ENCODE results near the gene RAMAC.
"Not testable (repeated sequence)": the region's sequence is repeated elsewhere in the genome, so short reads cannot be mapped to it uniquely, and the experiment has no call there.

Gene RAMAC

DNA sequence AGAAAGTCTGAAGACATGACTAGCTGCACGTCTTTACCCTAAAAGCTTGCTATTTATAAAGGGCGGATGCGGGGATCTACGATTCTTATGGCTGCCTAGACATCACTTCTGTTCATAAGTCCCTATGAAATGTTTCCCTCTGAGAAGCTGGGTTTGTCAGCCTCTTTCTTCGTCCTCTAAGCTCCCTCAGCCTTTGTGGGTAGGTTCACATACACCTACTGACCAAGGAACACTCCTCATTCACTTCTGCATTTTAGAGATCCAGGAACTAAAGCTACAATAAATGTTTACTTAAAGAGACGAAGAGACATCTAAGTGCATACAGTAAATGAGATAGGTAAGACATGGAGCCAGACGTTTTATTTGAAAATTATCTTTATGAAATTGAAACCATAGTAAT is 16.7 kb upstream of the RAMAC start:
- no peak for DNase-seq

DNA sequence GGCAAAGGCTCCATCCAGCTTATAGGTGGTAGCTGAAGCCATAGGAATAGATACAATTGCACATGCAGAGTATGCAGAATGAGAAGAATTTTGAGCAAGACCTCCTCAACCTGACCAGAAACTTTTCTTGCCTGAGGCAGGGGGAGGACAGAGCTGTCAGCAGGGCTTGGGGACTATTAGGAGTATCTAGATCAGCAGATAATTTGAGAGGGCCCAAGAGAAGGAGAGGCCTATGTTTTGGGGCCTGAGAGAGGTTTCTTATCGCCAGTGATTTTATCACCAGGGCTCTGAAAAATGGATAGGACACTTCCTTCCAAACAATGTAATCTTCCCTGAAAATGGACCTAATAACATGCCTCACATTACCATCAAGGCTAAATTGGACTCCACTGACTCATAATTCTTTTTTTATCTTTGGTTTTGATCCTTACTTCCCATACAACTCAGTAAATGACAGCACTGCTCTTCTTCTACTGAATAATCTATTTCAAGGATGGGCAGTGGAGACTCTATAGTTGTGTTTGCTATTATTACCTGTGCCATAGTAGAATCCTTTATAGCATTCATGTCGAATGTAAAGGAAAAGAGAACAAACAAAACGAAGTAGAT is 15.8 kb upstream of the RAMAC start:
- DNase-seq, result no peak

DNA sequence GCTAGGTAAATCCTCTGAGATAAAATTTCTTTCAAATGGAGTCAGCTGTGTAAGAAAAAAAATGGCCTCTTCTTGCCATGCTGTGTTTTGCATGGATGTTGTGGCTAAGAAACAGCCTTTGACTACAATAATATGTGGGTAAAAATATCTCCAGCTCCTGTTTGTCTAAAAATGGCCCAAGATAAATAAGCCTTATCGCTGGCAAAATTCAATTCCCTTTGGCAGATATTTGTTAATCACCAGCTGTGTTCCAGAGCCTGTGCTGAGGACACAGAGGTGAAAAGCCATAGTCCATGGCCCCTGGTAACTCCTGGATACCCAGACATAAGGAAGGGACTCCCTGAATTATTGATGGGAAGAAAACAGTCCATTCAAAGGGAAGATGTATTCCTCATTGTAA is 15.3 kb upstream of the RAMAC start:
- no peak for DNase-seq

DNA sequence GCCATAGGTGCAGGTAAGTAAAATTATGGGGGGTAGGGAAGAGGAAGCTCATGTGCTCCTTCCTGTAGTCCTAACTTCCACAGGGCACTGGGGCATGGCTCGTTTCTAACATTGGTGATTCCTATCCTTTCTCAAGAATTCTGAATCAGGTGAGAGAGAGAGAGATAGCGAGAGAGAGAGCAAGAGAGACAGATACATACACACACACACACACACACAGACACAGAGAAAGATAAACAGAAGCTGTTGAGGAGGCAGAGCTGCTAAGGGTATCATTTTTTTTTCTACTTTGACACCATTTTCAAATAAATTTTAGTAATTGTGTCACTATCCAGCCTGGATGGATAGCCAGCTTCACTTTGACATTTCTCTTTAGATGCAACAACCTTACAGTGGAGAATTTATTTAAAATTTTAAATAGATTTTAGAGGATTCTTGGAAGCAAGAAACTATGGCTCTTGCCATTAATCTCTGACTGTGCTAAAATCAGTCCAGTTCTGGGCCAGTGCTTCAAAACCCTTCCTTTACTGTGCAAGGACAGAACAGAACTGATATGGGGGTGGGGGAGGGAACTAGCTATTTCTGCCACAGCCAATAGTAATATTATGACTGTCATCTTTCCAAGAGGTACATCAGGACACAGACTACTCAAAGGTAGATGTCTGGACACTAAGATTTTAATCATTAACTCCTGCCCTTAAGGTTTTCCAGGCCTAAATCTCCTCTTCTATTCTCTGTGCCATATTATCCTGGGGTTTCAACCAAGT is 14.6 kb upstream of the RAMAC start:
- no peak for DNase-seq

DNA sequence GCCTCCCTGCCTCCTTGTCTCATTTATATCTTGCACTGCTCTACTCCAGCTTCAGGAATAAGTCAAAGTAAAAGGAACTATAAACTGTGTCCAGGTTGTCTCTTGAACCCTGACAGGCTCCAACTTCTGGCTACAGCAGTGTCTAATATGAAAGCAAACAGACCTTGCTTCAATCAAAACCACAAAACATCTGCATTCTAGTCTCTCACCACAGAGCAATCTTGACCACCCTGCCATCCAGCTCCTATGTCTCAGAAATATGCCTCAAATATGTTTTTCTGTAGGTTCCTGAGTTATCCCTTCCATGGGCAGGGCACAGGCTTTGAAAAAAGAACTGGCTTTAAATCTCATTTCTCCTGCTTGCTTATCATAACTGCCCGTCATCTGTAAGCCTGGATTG is 13.0 kb upstream of the RAMAC start:
- DNase-seq, result no peak

DNA sequence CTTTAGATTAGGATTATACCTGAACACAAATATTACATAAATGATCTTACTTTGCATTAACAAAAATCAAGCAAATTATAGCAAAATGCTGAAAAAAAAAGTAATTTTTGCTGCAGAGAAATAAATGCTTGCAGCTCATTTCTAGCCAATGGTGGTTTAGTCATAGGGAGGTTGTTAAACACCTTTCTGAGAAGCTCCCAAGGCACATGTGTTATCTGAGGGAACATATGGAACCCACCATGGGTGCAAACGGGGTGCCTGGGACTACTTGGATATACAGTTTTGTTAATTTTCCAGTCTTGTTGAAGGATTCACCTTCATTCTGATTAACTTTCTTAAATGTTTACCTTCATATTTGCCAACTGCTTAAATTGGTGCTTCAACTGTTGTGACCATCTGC is 8.9 kb upstream of the RAMAC start:
- DNase-seq, result no peak

DNA sequence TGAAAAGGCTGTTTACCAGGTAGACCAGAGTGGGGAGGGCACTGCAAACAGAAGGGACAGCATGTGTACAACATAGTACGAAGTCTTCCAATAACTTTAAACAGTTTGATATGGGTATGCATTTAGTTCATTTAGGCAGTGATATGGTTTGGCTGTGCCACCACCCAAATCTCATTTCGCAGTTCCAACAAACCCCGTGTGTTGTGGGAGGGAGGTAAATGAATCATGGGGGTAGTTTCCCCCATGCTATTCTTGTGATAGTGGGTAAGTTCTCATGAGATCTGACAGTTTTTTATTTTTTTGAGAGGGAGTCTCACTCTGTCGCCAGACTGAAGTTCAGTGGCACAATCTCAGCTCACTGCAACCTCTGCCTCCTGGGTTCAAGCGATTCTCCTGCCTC is 7.6 kb upstream of the RAMAC start:
- no peak for DNase-seq

DNA sequence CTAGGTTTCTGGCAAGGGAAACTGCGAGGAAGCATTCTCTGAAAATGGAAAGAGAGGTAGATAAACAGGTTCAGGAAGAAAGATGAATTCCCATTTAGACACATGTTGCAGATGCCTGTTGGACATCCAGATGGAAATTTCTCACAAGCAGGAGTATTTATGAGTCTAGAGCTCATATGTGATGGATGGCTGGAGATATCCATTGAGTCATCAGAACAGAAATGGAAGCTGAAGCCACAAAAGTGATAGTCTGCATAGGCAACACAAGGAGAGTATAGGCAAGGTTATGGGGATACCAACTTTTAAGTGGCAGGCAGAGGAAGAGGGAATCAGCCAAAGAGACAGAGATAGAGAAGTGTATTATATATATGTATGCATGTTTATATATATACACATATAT is 6.3 kb upstream of the RAMAC start:
- DNase-seq, result no peak

DNA sequence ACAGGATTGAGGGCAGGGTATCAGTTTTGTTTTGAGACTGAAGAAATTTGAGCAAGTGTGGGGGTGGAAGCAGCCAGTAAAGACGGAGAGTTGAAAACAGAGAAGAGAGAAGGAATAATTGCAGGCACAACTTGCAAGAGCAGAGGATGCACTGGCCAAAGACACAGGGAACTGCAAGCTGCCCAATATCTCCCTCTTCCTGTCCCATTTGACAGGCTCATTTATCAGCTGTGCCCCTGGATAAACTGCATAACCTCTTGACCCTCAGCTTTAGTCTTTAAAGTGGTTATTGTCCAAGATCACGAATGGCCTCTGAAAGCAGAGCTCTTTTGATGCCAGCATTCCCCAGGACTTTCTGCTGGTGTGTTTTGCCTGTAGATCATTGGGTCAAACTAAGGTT is 5.0 kb upstream of the RAMAC start:
- DNase-seq, result no peak

DNA sequence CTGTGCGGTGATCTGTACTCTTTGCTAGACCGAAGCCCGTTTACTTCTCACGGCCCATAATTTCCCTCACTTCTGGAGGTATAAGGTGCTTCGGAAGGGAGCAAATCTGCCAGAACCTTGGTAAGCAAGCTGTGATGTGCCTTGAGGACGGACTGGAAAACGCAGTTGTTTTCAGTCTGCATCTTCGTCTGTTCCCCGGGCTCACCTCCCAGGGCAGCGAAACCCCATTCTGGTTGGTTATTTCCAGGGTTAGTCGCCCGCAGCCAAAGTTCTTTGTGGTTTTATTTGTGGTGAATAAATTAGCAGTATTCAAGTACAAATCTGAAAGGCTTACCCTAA is 401 bp downstream of the RAMAC start:
- no peak for DNase-seq

DNA sequence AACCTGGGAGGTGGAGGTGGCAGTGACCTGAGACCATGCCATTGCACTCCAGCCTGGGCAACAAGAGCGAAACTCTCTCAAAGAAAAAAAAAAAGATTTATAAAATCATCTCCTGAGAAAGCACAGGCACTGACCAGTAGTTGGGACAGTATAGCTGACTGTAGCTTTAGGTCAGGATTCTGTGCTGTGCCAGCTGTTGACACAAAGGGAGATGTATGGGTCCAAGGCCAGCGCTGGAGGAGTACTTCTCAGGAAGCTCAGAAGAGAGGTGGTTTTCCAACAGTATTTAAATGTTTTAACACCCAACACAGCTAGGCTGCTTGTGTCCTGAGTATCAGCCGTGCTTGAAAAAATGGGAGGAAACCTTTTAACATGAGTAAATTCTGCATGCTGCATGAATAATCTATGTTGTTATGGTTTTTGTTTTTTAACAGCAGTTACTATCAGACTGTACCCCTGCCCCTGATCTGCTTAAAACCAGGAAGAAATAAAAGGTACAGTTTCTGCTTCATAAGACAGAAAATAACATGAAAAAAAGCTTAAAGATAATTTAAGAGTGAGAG is 6.5 kb downstream of the RAMAC start:
- DNase-seq, result no peak

DNA sequence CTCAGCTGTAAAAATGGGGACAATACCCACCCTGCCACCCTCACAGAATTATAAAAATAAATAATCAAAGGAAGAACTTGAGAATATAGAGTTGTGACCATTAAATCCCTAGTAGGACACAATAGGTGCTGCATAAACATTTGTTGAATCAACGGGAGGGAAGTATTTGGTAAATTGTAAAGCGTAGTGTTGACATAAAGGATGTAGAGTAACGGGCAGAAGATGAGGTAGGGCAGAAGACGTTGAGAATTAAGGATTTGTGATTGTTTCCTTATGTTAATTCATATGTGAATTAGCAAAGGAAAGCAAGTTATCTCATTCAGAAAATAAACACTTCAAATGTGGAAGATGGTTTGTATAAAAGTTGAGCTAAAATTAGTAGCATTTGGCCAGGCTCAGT is 7.1 kb downstream of the RAMAC start:
- DNase-seq, result no peak

DNA sequence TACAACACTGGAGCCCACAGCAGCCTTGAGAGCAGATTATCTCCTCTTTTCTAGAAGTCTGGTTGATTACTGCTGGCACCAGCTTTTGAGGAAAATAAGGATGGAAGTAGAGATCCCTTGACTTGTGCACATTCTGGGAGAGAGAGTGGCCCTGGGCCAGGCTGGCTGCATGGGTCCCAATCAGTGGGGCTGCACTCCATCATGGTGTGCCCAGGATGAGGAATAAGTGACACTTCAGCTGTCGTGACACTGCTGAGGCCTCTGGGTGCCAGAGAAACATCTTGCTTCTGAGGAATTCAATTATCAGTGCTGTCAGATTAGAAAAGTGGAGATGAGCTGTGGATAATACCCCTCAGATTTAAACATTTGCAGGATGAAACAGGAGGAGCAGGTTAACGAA is 9.1 kb downstream of the RAMAC start:
- no peak for DNase-seq

DNA sequence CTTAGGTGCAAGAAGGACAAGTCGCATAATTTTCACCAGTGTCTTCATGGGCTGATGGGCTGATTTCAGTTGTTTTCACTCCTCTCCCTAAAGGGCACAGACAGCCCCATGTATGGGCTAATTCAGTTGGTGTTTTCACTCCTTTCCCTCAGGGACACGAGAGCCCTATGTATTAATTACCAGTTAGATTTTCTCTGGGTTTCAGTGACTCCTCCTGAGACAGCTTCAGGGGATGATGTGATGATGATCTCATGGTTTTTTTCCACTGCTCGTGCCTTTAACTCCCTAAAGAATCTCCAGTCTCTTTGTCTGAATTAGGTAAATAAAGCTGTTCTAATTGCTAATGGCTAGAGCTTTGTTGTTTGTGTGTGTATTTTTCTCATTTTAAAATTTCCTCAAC is 9.9 kb downstream of the RAMAC start:
- no peak for DNase-seq

DNA sequence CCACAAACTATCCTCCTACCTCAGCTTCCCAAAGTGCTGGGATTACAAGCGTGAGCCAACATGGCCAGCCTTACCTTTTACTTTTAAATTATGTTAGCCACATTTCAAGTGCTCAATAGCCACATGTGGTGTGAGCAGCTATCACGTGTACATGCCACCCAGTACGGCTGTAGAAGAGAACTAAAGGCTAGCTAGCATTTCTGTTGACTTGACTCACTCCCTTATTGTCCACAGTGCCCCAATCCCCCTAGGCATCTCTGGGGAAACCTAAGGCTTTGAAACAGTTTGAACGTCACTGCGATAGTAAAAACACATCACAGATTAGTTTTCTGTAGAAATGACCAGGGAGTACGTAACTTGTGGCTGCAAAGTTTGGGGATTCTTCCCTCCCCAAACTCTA is 13.4 kb downstream of the RAMAC start:
- DNase-seq, result no peak

DNA sequence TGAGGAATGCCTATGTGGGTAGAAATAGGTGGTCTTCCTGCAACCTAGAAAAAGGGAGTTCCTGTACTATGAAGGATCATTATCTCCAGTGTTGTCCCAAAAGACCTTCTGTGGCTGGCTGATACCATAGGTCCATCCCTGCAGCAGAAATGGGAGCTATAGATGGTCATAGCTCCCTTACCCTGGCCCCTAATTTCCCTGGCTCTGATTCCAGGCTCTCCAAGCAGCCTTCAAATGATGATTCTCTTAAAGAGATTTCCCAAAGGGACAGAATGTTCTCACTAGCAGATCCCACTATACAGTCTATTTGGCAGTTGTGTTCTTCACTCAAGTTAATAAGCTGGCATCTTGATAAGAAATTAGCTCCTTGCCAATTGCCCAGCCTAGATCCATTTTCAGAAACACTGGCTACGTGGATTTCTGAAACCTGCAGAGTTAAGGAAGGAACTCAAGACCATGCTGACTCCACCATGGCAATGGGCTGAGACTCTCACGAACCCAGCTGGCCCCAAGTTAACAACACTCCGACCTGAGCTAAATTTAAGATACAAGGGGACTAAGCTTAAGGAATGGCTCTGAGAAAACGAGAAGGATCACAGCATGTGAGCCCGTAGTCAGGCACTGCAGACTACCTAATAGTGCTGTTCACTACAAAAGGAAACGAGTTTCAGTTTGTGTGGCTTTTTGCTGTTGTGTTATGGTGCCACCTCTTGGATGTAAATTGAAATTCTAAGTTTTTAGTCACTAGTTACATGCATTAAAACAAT is 14.1 kb downstream of the RAMAC start:
- DNase-seq, result peak; percentile 25 to 68 (median 29)

DNA sequence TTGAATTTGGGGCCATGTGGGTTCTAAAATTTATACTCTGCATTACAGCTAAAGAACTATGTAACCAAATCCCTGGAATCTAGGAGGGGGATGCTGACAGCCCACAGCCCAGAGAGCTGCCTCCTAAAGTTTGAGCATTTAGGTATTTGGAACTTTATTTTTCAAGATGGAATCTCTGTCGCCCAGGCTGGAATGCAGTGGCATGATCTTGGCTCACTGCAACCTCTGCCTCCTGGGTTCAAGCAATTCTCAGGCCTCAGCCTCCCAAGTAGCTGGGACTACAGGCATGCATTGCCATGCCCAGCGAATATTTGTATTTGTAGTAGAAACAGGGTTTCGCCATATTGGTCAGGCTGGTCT is 14.6 kb downstream of the RAMAC start:
- not testable (repeated sequence) for DNase-seq

DNA sequence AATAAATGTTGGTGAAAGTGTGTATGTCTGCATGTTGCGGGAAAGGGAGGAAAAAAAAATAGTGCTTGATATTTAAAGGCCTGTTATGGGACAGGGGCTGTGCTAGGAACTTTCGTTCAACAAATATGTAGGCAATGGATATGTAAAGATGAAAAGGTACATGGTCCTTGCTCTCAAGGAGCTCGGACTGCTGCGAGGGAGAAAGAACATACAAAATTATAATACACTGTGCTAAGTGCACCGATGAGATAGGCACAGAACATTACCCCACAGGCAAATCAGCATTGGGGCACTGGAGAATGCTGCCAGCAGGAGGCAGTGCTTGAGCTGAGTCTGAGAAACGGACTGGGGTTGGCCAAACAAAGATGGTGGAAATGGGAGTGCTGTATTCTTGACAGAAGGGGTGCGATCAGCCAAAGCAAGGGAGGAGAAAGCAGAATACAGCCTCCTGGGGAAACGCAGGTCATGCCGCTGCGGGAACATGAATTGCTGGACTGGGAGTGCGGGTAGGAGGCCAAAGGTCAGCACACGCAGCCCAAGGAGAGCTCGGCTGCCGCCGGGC is 24.8 kb downstream of the RAMAC start:
- DNase-seq, result peak; percentile 41 to 82 (median 81)

DNA sequence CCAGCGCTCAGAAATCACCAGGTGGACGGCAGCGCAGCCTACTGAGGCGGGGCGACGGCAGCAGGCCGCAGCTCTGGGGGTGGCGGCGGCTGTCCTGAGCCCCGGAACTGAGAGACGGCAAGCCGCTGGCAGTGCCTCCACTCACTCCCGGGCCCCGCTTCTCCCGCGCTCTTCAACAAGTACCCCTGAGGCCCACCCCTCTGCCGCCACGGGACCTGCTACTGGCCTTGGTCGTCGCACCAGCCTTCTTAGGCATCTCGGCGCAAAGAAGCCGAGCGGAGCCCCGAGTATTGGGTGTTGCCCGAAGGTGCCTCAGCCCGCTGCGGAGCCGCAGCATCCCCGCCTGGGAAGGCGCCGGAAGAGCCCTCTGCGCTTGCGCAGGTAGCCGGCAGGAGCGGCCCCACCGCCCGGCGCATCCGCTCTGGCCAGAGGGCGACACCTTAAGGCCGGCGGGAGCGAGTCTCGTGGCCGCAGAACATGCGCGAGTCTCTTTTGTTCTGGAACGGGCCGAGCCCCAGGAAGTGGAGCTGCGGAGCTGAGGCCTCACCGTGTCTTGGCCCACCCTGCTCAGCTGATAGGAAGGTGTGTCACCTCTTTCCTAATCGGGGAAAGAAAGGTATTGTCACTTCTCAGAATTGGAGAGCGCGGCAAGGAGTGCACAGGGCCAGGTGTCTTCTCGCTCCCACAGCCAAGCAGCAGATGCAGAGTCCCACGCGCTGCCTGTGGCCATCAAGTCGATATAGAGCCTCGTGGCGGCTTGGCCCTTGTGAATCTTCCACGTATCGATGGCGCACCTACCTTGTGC is 25.5 kb downstream of the RAMAC start, which contains the start of gene C15orf40:
TSS of gene C15orf40 (minus strand) at position 369 of the 805 bp plus-strand sequence. CDS start at position 337, 32 bp downstream.
- peak; percentile 82 to 97 (median 96) for DNase-seq

DNA sequence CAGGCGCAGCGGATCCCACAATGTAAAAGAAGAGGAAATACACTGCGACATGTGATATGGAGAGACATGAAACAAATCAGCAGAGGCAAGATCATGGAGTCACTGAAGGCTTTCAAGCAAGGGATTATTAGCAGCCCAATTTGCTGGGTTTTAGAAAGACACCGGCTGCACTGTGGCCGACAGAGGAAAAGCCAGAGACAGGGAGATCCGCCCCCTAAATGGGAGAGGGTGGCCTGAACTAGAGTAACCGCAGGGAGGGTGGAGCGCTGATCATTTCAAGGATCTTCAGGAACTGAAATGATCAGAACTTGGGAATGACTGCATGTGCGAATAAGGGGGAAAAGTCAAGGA is 26.0 kb downstream of the RAMAC start:
- DNase-seq, result no peak

DNA sequence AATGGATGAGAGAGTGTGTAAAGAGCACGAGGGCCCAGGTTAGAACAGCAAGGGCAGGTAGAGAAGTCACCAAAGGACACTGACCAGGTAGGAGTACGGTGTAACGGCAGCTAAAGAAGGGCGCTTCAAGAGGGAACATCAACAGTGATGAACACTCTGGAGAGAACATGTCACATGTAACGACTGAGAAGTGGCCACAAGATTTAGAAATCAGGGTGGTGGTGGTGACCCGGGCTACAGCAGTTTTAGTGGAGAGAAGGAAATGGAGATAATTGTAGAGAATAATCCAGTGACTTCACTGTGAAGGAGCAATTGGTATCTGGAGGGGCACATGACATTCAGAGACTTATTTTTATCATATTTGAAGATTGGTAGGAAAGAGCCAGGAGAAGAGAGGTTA is 26.6 kb downstream of the RAMAC start:
- peak in 1 of 3 experiments; percentile 35 for DNase-seq

DNA sequence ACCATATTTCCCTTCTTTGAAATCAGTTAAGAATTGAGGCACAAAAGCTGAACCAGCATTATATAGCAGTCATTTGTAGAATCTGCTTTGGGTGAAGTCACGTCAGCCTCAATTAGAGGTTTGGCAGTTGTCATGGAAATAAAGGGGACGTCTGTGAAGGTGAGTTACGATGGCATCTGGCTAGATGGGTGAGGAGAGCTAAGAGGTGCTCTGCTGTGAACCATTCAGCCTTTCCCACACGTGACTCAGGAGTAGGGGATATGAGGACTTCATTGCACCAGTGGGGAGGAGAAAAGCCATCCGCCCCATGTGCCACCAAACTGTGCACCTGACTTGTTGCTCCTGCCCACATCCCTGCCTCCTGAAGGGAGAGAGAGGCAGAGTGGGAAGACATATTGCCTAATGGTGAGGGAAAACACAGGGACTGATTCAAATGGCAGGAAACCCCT is 28.2 kb downstream of the RAMAC start:
- DNase-seq, result peak in 1 of 3 experiments; percentile 28

DNA sequence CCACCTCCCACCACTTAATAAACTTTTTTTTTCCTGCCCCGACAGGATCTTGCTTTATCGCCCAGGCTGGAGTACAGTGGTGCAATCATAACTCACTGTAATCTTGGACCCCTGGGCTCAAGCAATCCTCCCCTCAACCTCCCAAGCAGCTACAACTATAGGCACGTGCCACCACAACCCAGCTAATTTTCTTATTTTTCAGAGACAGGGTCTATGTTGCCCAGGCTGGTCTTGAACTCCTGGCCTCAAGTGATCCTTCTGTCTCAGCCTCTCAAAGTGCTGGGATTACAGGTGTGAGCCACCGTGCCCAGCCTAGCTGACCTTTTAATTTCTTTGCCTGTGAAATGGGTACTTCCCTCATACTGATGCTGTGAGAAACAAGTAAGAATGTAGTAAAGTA is 29.4 kb downstream of the RAMAC start:
- no peak for DNase-seq

Data from NCI-H1417 (cell line).